Colonic mucosa (tissue), 4 donors: ENCODE measurements around the gene SLC24A3. TPM values are rescaled to one million over a fixed set of nuclear protein-coding genes. Genes with fewer than 3 reads are reported as not detected.

Source experiments
- DNase-seq: peaks from one replicate; pipeline ENCODE4 v3.0.0-alpha.2; 2020
- H3K27ac ChIP-seq: fragments of 200-600 bp; one replicate; pipeline ENCODE4 v1.8.0; 2021
- H3K27me3 ChIP-seq: fragments of 200-600 bp; one replicate; pipeline ENCODE4 v1.8.0; 2021
- H3K36me3 ChIP-seq: fragments of 200-600 bp; one replicate; pipeline ENCODE4 v1.8.0; 2021
- H3K4me1 ChIP-seq: fragments of 200-600 bp; one replicate; pipeline ENCODE4 v1.8.0; 2021; ENCODE audit warnings: mild to moderate bottlenecking
- H3K4me3 ChIP-seq: fragments of 200-600 bp; one replicate; pipeline ENCODE4 v1.8.0; 2021
- H3K9ac ChIP-seq, 2 donors: one replicate each; pipeline ENCODE4 v1.7.0; 2013; ENCODE audit warnings: control low read depth in 2 of 2, low read depth in 2 of 2, low read length in 2 of 2
- H3K9me3 ChIP-seq: fragments of 200-600 bp; one replicate; pipeline ENCODE4 v1.8.0; 2021
- CTCF ChIP-seq: fragments of 200-600 bp; IDR thresholded peaks from one replicate; pipeline ENCODE4 v1.8.0; 2022; ENCODE audit warnings: antibody characterized with exemption, mild to moderate bottlenecking
- intact Hi-C: fragments of 100-400 bp; cut with DNase I; formaldehyde crosslinking; loops from one replicate; pipeline ENCODE4 v1.14.1; 2022
- total RNA-seq, 2 donors: library from RNA; stranded (reverse); fragmentation: NEBNext Ultra II Directional in 1 of 2; extraction: Animal tissue kit (Norgen Biotek cat#: 25700) in 1 of 2; gene quantifications; one replicate each; pipeline ENCODE4 v1.2.1, GENCODE V29; 2021
- donor health status: healthy.
- donor health status: DM: no; HTN: no; CAD: no.
- donor health status: DM: no; HTN: no; CAD: no.

Gene SLC24A3
- total RNA-seq, 2 donors from 2014 or later: 3.6 to 6.6 TPM

- no peak for DNase-seq
- intact Hi-C loops: no loop called here
Measured at GRCh38 chr20:19745106-19745505, 532.7 kb downstream of the SLC24A3 start.

GRCh38 chr20:19745584-19745983 is 533.1 kb downstream of the SLC24A3 start:
- H3K9ac ChIP-seq: no peak overlapping the region
- DNase-seq: no peak
- no peaks in the 10 kb centered on the region for H3K9me3 ChIP-seq
- intact Hi-C loops: no loop called here
- no peak overlapping the region for H3K4me3 ChIP-seq
- TF ChIP-seq CTCF: no peak
- no peak overlapping the region for H3K27ac ChIP-seq
- H3K4me1 ChIP-seq: no peaks in the 10 kb centered on the region
- H3K36me3 ChIP-seq: no peaks in the 10 kb centered on the region
- no peaks in the 10 kb centered on the region for H3K27me3 ChIP-seq

More at GRCh38 chr20:19745106-19745505, 532.7 kb downstream of the SLC24A3 start:
- Histone ChIP-seq H3K36me3 (no peaks in the 10 kb centered on the region), H3K4me3 (no peak overlapping the region), H3K4me1 (no peaks in the 10 kb centered on the region), H3K9ac (no peak overlapping the region), H3K27me3 (no peaks in the 10 kb centered on the region), H3K27ac (no peak overlapping the region), H3K9me3 (no peaks in the 10 kb centered on the region)
- TF ChIP-seq CTCF: no peak

- no peaks in the 10 kb centered on the region for H3K4me1 ChIP-seq
- no peak overlapping the region for H3K27ac ChIP-seq
- H3K36me3 ChIP-seq: no peaks in the 10 kb centered on the region
- no peak overlapping the region for H3K9ac ChIP-seq
- H3K4me3 ChIP-seq: no peak overlapping the region
- intact Hi-C loops: no loop called here
- H3K27me3 ChIP-seq: no peaks in the 10 kb centered on the region
- no peak for TF ChIP-seq CTCF
- DNase-seq: no peak
- no peaks in the 10 kb centered on the region for H3K9me3 ChIP-seq
Measured at GRCh38 chr20:19746396-19746795, 534.0 kb downstream of the SLC24A3 start.

- H3K9ac ChIP-seq: no peak overlapping the region
- no peak for DNase-seq
- H3K36me3 ChIP-seq: no peaks in the 10 kb centered on the region
- no peaks in the 10 kb centered on the region for H3K27me3 ChIP-seq
- no peak overlapping the region for H3K4me3 ChIP-seq
- no peak overlapping the region for H3K27ac ChIP-seq
- no peak for TF ChIP-seq CTCF
- H3K9me3 ChIP-seq: no peaks in the 10 kb centered on the region
- H3K4me1 ChIP-seq: no peaks in the 10 kb centered on the region
- intact Hi-C loops: no loop called here
Measured at GRCh38 chr20:19747903-19748302, 535.5 kb downstream of the SLC24A3 start.

- no peak for DNase-seq
- Histone ChIP-seq H3K9me3 (no peaks in the 10 kb centered on the region), H3K27me3 (no peaks in the 10 kb centered on the region), H3K27ac (no peak overlapping the region), H3K36me3 (no peaks in the 10 kb centered on the region), H3K4me3 (no peak overlapping the region), H3K9ac (no peak overlapping the region), H3K4me1 (no peaks in the 10 kb centered on the region)
- intact Hi-C loops: no loop called here
- no peak for TF ChIP-seq CTCF
Measured at GRCh38 chr20:19748681-19749080, 536.2 kb downstream of the SLC24A3 start.
